GM19463 (cell line): ENCODE measurements around the gene PALLD.
"Not testable (repeated sequence)": the region's sequence is repeated elsewhere in the genome, so short reads cannot be mapped to it uniquely, and the experiment has no call there.

Experiments
- ATAC-seq: cut with Tn5 transposase; IDR thresholded peaks from one replicate; pipeline ENCODE4 v1.9.1; 2021; ENCODE audit warnings: mild to moderate bottlenecking, moderate library complexity; ENCODE audit not compliant: unreplicated experiment

PALLD gene

GRCh38 chr4:168917138-168917779 is 420.4 kb downstream of the PALLD start:
- ATAC-seq = no peak

DNA sequence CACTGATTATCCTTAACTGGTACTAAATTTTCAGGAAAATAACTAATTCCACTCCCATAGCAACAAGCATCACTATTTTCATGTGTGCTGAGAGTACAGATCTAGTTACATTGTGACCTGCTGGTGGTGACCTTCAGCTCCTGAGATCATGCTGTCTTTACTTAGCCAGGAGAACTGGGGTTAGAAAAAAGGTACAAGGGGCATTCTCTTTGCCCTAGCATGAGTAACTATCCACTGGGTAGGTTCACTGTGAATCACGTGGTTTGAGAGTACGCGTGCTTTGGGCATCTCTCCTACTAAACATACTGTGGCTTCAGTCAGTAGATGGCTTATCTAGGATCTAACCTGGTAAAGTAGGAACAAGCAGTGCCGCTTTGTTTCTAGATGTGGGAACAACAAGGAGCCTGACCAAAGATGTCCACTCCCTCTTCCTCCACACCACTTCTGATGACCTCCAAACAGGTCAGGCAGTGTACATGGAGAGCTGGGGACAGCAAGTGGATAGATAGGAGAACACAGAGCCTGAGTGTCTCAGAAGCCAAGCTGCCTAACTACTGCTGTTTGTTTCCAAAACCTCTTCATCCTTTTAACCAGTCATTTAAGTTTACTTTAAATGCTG is 423.0 kb downstream of the PALLD start:
- ATAC-seq = no peak

DNA sequence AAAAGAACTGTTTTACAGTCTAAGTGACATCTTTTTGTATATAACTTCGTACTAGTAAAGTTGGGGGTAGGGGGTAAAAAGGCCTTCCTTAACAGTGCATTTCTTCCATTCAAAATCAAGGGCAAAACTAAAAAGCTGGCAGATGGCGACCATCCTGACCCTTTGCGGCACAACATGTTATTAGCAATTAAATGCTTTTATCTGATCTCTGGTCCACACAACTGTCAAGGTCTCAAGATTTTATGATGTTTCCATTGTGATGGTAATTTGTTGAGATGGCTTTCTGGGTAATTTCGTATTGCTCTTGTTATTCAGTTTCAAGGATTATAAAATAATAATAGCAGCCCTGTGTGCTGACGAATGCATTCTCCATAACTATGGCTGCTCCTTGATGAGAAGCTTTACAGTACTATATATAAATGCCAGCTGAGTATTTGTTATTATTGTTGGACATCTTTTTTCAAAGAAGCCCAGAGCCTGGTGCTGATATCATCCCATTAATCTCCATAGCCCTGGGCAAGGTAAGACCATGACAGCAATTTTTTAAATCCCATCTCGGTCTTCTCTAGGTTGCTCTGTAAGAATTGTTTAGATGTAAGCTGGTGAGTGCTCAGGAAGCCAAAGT is 423.7 kb downstream of the PALLD start:
- ATAC-seq = no peak

DNA sequence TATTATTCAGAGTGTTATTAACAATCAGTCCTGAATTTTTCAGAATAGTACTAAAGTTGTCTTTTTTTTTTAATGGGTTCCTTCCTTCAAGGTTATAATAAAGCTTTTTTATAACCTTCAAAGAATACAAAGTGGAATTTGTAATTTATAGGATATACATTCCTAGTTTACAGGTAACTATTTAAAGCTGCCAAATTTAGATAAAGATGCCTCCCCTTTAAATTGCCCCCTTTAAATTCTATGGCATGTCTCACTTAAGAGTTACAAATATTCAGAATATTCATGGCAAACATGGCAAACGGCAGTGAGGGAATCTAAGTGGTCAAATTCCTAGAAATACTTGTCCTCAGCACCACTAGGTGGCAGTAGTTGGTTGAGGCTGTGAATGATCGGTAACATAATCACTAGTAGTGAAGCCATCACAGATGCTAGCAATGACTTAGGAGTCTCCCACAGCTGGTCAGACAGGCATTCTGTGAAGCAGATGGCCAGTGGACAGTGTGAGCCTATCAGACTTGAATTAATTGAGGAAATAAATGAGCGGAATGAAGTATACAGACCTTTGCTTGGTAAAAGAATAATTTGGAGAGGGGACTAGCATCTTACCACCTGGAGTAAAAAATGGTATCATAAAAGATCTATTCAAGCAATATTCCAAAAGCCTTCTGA is 426.8 kb downstream of the PALLD start:
- peak; percentile 72 for ATAC-seq

DNA sequence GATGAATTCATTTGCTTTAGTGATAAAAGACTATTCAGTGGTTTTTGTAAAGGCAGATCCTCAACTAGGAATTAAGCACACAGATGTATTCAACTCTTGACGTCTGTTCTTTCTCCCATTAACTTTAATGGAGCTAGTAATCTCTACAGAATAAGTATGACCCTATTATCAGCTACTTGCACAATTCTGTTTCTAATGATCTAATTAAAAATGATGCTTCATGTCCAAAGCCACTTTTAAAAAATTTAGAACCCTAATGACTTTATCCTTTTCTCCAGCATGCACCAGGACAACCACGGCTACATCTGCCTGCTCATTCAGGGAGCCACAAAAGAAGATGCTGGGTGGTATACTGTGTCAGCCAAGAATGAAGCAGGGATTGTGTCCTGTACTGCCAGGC is 427.8 kb downstream of the PALLD start:
- no peak for ATAC-seq

- ATAC-seq = no peak
These were observed 429.1 kb downstream of the PALLD start for GRCh38 chr4:168925789-168926490.

DNA sequence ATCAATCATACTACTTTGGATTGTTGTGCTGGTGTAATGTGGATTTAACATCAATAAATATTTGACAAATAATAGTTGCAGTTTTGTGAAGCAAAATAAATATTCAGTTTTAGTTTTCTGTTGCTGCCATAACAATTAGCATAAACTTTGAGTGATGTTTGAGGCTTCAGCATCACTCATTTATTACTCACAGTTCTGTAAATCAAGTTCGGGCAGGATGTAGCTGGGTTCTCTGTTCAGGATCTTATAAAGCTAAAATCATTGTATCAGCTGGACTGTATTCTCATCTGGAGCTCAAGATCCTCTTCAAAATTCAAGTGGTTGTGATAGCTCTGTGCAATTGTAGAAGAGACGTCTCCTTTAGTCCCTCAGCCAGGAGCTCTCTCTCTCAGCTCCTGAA is 431.5 kb downstream of the PALLD start:
- ATAC-seq = no peak

- ATAC-seq = no peak
These were observed 432.0 kb downstream of the PALLD start for GRCh38 chr4:168928875-168929274.

- no peak for ATAC-seq
These were observed 433.8 kb downstream of the PALLD start for GRCh38 chr4:168930413-168931196.

GRCh38 chr4:168931215-168931650 is 434.4 kb downstream of the PALLD start:
- no peak for ATAC-seq

- ATAC-seq = no peak
These were observed 435.3 kb downstream of the PALLD start for GRCh38 chr4:168932138-168932537.

GRCh38 chr4:168933423-168933822 is 436.6 kb downstream of the PALLD start:
- ATAC-seq = no peak

DNA sequence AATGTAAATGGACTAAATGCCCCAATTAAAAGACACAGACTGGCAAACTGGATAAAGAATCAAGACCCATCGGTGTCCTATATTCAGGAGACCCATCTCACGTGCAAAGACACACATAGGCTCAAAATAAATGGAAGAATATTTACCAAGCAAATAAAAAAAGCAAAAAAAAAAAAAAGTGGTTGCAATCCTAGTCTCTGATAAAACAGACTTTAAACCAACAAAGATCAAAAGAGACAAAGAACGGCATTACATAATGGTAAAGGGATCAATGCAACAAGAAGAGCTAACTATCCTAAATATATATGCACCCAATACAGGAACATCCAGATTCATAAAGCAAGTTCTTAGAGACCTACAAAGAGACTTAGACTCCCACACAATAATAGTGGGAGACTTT is 440.6 kb downstream of the PALLD start:
- ATAC-seq = not testable (repeated sequence)

GRCh38 chr4:168942985-168943384 is 446.1 kb downstream of the PALLD start:
- ATAC-seq = no peak

GRCh38 chr4:168945291-168945690 is 448.4 kb downstream of the PALLD start:
- no peak for ATAC-seq

DNA sequence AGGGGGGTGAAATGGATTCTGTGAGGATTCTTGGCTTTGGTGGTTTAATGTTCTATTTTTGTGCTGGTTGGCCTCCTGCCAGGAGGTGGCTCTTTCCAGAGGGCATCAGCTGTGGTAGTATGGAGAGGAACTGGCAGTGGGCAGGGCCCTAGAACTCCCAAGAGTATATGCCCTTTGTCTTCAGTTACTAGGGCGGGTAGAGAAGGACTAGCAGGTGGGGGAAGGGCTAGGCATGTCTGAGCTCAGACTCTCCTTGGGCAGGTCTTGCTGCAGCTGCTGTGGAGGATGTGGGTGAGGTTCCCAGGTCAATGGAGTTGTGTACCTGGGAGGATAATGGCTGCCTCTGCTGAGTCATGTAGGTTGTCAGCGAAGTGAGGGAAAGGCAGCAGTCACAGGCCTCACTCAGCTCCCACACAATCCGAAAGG is 456.0 kb downstream of the PALLD start:
- ATAC-seq = not testable (repeated sequence)

- ATAC-seq = no peak
These were observed 458.8 kb downstream of the PALLD start for GRCh38 chr4:168955674-168956073.

DNA sequence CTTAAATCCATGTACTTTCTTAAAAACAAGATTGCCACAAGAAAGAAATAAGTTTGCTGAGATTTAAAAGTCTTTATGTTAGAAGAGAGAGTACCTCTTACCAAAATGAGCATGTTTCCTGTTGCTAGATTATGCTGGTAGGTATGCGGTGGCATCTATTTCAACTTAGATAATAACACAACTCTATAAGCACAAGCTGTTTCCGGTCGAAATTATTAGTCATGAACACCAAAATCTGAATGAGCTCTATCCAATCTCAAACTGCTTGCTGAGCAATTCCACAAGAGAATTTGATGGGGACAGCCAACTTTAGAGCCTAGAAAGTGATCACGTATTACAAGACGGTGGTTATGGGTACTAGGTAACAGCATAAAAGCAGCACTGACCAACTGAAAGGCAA is 463.9 kb downstream of the PALLD start:
- ATAC-seq = no peak

- no peak for ATAC-seq
These were observed 475.7 kb downstream of the PALLD start for GRCh38 chr4:168972596-168972995.
